B cell (primary cell): Measurements from ENCODE around the gene CLCNKA. TPM values are rescaled to one million over a fixed set of nuclear protein-coding genes. Genes with fewer than 3 reads are reported as not detected.
A peak's percentile ranks its signal among the peaks of the same experiment; 100 is the strongest.
"Not testable (repeated sequence)": the region's sequence is repeated elsewhere in the genome, so short reads cannot be mapped to it uniquely, and the experiment has no call there.

Experiments used
- ATAC-seq: fragments of 200-7000 bp; cut with Tn5 transposase; one replicate; pipeline ENCODE4 v1.10.0; 2021; ENCODE audit warnings: low read depth, mild to moderate bottlenecking, moderate number of reproducible peaks, moderate library complexity
- CTCF ChIA-PET: fragments of 350-600 bp; sonication (Branson Sonifier 250); formaldehyde crosslinking; loops from one replicate; lab custom pipeline; 2021; ENCODE audit warnings: antibody characterized with exemption, inconsistent platforms; lab: Charles Lee
- POLR2A ChIA-PET: fragments of 350-600 bp; sonication (Branson Sonifier 250); formaldehyde crosslinking; loops from one replicate; lab custom pipeline; 2021; ENCODE audit warnings: antibody characterized with exemption; lab: Charles Lee
- DNase-seq: peaks from one replicate; pipeline ENCODE4 v3.0.0; 2013
- H2AFZ ChIP-seq: 2 replicates; pipeline ENCODE4 v1.6.1; 2012; ENCODE audit warnings: mild to moderate bottlenecking, low read depth, low read length; ENCODE audit not compliant: insufficient read depth, poor library complexity, severe bottlenecking
- H3K27ac ChIP-seq, 2 donors: 1 replicate in 1 of 2; 2 replicates in 1 of 2; pipeline ENCODE4 v1.5.1; 2012 to 2013; ENCODE audit warnings: low read length in 2 of 2, mild to moderate bottlenecking in 2 of 2, moderate library complexity in 1 of 2
- H3K27me3 ChIP-seq, 4 experiments: fragments of 200-600 bp in 1 of 4; sonication (generic) in 1 of 4; replicated peaks in 1 of 4; 1 replicate in 2 of 4; 2 replicates in 2 of 4; pipeline versions ENCODE4 v1.6.1 to v1.7.0; 2013 to 2016; ENCODE audit warnings: low read length in 3 of 4, mild to moderate bottlenecking in 2 of 4, mixed read lengths in 1 of 4, moderate library complexity in 1 of 4; ENCODE audit not compliant: insufficient read depth in 4 of 4, control insufficient read depth in 3 of 4; ENCODE audit errors: control extremely low read depth in 1 of 4
- H3K36me3 ChIP-seq, 2 experiments: replicated peaks in 1 of 2; 1 replicate in 1 of 2; 2 replicates in 1 of 2; pipeline versions ENCODE4 v1.6.1 to v1.7.1; 2013; ENCODE audit warnings: low read length in 1 of 2; ENCODE audit not compliant: insufficient read depth in 2 of 2, control insufficient read depth in 1 of 2; ENCODE audit errors: control extremely low read depth in 1 of 2, extremely low read depth in 1 of 2
- H3K4me1 ChIP-seq, 2 donors: fragments of 200-600 bp in 1 of 2; sonication (generic) in 1 of 2; 1 replicate in 1 of 2; 2 replicates in 1 of 2; pipeline versions ENCODE4 v1.5.1 to v1.6.1; 2013 to 2017; ENCODE audit warnings: low read length in 2 of 2; ENCODE audit not compliant: control insufficient read depth in 2 of 2, insufficient read depth in 2 of 2
- H3K4me2 ChIP-seq: replicated peaks from 2 replicates; pipeline ENCODE3; 2012; ENCODE audit warnings: mild to moderate bottlenecking, low read depth, low read length; ENCODE audit not compliant: poor library complexity, severe bottlenecking
- H3K4me3 ChIP-seq, 5 experiments: fragments of 200-600 bp in 1 of 5; sonication (generic) in 1 of 5; 1 replicate in 3 of 5; 2 replicates in 2 of 5; pipeline versions ENCODE4 v1.5.1 to v1.7.0; 2011 to 2016; ENCODE audit warnings: low read length in 4 of 5, mild to moderate bottlenecking in 4 of 5, low read depth in 2 of 5, control low read depth in 1 of 5, moderate library complexity in 1 of 5; ENCODE audit not compliant: insufficient read depth in 1 of 5; ENCODE audit errors: control extremely low read depth in 1 of 5, extremely low read depth in 1 of 5
- H3K79me2 ChIP-seq: fragments of 200-600 bp; sonication (generic); one replicate; pipeline ENCODE4 v1.6.0; 2016; ENCODE audit warnings: low read length; ENCODE audit not compliant: control insufficient read depth, insufficient read depth
- H3K9ac ChIP-seq: fragments of 200-600 bp; sonication (generic); 2 replicates; pipeline ENCODE4 v1.6.1; 2017; ENCODE audit warnings: mild to moderate bottlenecking, low read length, moderate library complexity
- H3K9me3 ChIP-seq, 3 donors: one replicate each; pipeline versions ENCODE4 v1.6.1 to v1.7.1; 2013; ENCODE audit warnings: low read length in 2 of 3; ENCODE audit not compliant: control insufficient read depth in 2 of 3, insufficient read depth in 1 of 3; ENCODE audit errors: control extremely low read depth in 1 of 3
- H4K20me1 ChIP-seq: 2 replicates; pipeline ENCODE4 v1.6.0; 2012; ENCODE audit warnings: mild to moderate bottlenecking, low read length; ENCODE audit not compliant: insufficient read depth, control insufficient read depth, poor library complexity, severe bottlenecking
- H3K27ac Mint-ChIP-seq: one replicate; pipeline ENCODE4 v1.8.0; 2021; ENCODE audit warnings: mixed read lengths
- H3K27me3 Mint-ChIP-seq: one replicate; pipeline ENCODE4 v1.8.0; 2021; ENCODE audit warnings: mixed read lengths
- H3K4me1 Mint-ChIP-seq: one replicate; pipeline ENCODE4 v1.8.0; 2021; ENCODE audit warnings: mixed read lengths
- H3K4me3 Mint-ChIP-seq: one replicate; pipeline ENCODE4 v1.8.0; 2021; ENCODE audit warnings: mixed read lengths
- H3K9me3 Mint-ChIP-seq: one replicate; pipeline ENCODE4 v1.8.0; 2022; ENCODE audit warnings: mixed read lengths; ENCODE audit not compliant: insufficient read depth
- EZH2 ChIP-seq: IDR thresholded peaks from 2 replicates; pipeline ENCODE4 v1.6.1; 2012; ENCODE audit warnings: borderline replicate concordance, low read depth, mild to moderate bottlenecking, moderate library complexity, low read length; ENCODE audit not compliant: insufficient read depth, poor library complexity, severe bottlenecking
- WGBS: methylation state at CpG from one replicate; pipeline ENCODE4 v1.1.5; 2013; ENCODE audit warnings: missing lambda C conversion rate; ENCODE audit not compliant: insufficient coverage; 5-methylcytosine and 5-hydroxymethylcytosine counted together
- intact Hi-C: fragments of 100-400 bp; cut with micrococcal nuclease; formaldehyde crosslinking; loops from one replicate; pipeline ENCODE4 v1.10.0; 2022
- polyA plus RNA-seq: library from polyadenylated mRNA; depleted of rRNA; stranded (reverse); fragments of >200 nt; gene quantifications from 2 replicates; pipeline ENCODE4 v1.2.3, GENCODE V29; 2012
- total RNA-seq, 2 donors: library from RNA; stranded (reverse); fragments of 120-200 nt in 1 of 2; gene quantifications; 1 replicate in 1 of 2; 2 replicates in 1 of 2; pipeline versions ENCODE4 v1.2.3 to v1.2.4, GENCODE V29; 2013 to 2022
- TF ChIP-seq, protein P1 (sequence below): fragments of 200-600 bp; IDR thresholded peaks from one replicate; pipeline ENCODE4 v1.8.0; 2022; ENCODE audit warnings: antibody characterized with exemption, mild to moderate bottlenecking

The CLCNKA gene
- total and polyA plus RNA-seq, 2 donors (not counting 1 experiment from before 2014, with no cell fraction given), result 0.03 TPM; not detected in 1

DNA sequence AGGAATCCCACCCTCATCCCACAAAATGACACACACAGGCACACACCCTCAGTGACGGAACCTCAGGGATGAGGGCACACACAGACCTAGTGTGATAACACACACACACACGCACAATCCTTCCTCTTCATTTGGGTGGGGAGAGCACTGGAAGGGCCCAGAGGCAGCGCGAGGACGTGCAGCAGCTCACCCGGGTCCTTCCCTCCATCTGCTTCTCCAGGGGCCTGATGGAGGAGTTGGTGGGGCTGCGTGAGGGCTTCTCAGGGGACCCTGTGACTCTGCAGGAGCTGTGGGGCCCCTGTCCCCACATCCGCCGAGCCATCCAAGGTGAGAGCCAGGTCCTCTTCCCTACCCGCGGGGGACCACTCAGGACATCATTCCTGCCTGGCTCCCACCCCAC is 557 bp downstream of the CLCNKA start:
- H3K27me3 Mint-ChIP-seq, result peaks cover 8% of the 10 kb centered on the region
- no peak overlapping the region for H3K4me2 ChIP-seq
- TF ChIP-seq, protein P1, sequence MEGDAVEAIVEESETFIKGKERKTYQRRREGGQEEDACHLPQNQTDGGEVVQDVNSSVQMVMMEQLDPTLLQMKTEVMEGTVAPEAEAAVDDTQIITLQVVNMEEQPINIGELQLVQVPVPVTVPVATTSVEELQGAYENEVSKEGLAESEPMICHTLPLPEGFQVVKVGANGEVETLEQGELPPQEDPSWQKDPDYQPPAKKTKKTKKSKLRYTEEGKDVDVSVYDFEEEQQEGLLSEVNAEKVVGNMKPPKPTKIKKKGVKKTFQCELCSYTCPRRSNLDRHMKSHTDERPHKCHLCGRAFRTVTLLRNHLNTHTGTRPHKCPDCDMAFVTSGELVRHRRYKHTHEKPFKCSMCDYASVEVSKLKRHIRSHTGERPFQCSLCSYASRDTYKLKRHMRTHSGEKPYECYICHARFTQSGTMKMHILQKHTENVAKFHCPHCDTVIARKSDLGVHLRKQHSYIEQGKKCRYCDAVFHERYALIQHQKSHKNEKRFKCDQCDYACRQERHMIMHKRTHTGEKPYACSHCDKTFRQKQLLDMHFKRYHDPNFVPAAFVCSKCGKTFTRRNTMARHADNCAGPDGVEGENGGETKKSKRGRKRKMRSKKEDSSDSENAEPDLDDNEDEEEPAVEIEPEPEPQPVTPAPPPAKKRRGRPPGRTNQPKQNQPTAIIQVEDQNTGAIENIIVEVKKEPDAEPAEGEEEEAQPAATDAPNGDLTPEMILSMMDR, result no peak
- no peak for TF ChIP-seq EZH2

GRCh38 chr1:16023050-16023653 is 1.3 kb downstream of the CLCNKA start:
- no peaks in the 10 kb centered on the region for H3K9me3 Mint-ChIP-seq
- CTCF ChIA-PET, result interaction anchor here (1.1 kb wide), 1 partner anchor 14 kb away, joined by 3 read pairs; no protein-coding TSS in a partner anchor
- H3K9ac ChIP-seq, result no peak overlapping the region
- H3K4me1 ChIP-seq, result peaks cover 6 to 11% of the 10 kb centered on the region in 2 donors
- no peaks in the 10 kb centered on the region for H4K20me1 ChIP-seq
- H3K27ac ChIP-seq, result no peak overlapping the region
- no peaks in the 10 kb centered on the region for H3K9me3 ChIP-seq
- H3K27me3 Mint-ChIP-seq, result peaks cover 13% of the 10 kb centered on the region
- no peak for ATAC-seq
- H3K4me3 ChIP-seq, result no peak overlapping the region
- H3K27me3 ChIP-seq, result peaks cover 0 to 11% (median 4%) of the 10 kb centered on the region in 4 experiments
- 80% methylated on average over 7 of the region's 7 CpGs for WGBS
- no peak for TF ChIP-seq EZH2
- TF ChIP-seq, protein P1, result no peak
- H3K36me3 ChIP-seq, result no peaks in the 10 kb centered on the region
- intact Hi-C loops, result no loop called here
- no peak overlapping the region for H2AFZ ChIP-seq
- H3K79me2 ChIP-seq, result no peaks in the 10 kb centered on the region
- POLR2A ChIA-PET, result no interaction called here
- no peak overlapping the region for H3K4me3 Mint-ChIP-seq
- no peak for DNase-seq
- no peak overlapping the region for H3K4me2 ChIP-seq
- no peak overlapping the region for H3K27ac Mint-ChIP-seq
- peaks cover 4% of the 10 kb centered on the region for H3K4me1 Mint-ChIP-seq

More for the DNA sequence above, 557 bp downstream of the CLCNKA start:
- H3K36me3 ChIP-seq, result no peaks in the 10 kb centered on the region
- H3K27ac Mint-ChIP-seq, result no peak overlapping the region
- peaks cover 0 to 9% (median 1%) of the 10 kb centered on the region in 4 experiments for H3K27me3 ChIP-seq
- no peak overlapping the region for H3K4me3 Mint-ChIP-seq
- ChIA-PET POLR2A (no interaction called here), CTCF (interaction anchor here (1.7 kb wide), 1 partner anchor 15 kb away, joined by 5 read pairs; no protein-coding TSS in a partner anchor)
- no peaks in the 10 kb centered on the region for H3K79me2 ChIP-seq
- WGBS, result 96% methylated on average over 4 of the region's 11 CpGs
- H3K9ac ChIP-seq, result no peak overlapping the region
- ATAC-seq, result no peak
- no peaks in the 10 kb centered on the region for H4K20me1 ChIP-seq
- H3K4me3 ChIP-seq, result no peak overlapping the region
- no peaks in the 10 kb centered on the region for H3K9me3 Mint-ChIP-seq
- DNase-seq, result no peak
- H3K4me1 ChIP-seq, result peaks cover 6 to 10% of the 10 kb centered on the region in 2 donors
- intact Hi-C loops, result no loop called here
- H2AFZ ChIP-seq, result no peak overlapping the region
- H3K9me3 ChIP-seq, result no peaks in the 10 kb centered on the region
- H3K4me1 Mint-ChIP-seq, result peaks cover 2% of the 10 kb centered on the region
- no peak overlapping the region for H3K27ac ChIP-seq

DNA sequence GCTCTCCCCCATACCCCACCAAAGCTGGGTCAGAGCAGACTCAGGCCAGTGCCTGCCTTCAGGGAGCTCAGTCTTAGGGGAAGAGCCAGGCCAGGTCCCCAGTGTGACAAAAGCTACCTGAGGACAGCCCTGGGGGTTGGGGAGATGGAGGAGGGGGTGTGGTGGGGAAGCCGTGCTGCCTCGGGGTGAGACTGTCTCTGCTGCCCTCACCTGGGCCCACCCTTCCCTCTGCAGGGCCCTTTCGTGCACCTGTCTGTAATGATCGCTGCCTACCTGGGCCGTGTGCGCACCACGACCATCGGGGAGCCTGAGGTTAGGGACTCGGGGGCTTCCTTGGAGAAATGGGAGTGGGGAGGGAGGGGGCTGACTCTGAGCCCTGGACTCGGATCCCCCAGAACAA is 4.5 kb downstream of the CLCNKA start:
- H3K9me3 Mint-ChIP-seq, H3K4me3 Mint-ChIP-seq, H3K36me3 ChIP-seq, H3K9ac ChIP-seq, intact Hi-C loops, H3K27ac ChIP-seq, DNase-seq, H3K79me2 ChIP-seq, H3K4me1 Mint-ChIP-seq, H3K27ac Mint-ChIP-seq, POLR2A ChIA-PET, H3K9me3 ChIP-seq, H4K20me1 ChIP-seq: not testable (repeated sequence)
- peak overlapping the region; percentile 61 for H3K4me2 ChIP-seq
- H3K27me3 ChIP-seq, result peaks cover 0 to 30% (median 6%) of the 10 kb centered on the region in 4 experiments
- H3K27me3 Mint-ChIP-seq, result peaks cover 29% of the 10 kb centered on the region
- H2AFZ ChIP-seq, result peak overlapping the region; percentile 47
- WGBS, result 25% methylated on average over 2 of the region's 10 CpGs
- ATAC-seq, result peak; percentile 10
- H3K4me3 ChIP-seq, result peak overlapping the region in 1 of 5 experiments; percentile 27
- peaks cover 6 to 11% of the 10 kb centered on the region in 2 donors for H3K4me1 ChIP-seq
- CTCF ChIA-PET, result interaction anchor here (0.6 to 0.8 kb wide), 2 partner anchors 27 to 215 kb away, joined by 3 to 5 read pairs; no protein-coding TSS in a partner anchor
